ENCODE results near the gene ABCD2.

Gene ABCD2

GRCh38 chr12:39581592-39581991 lies 38.0 kb downstream of the ABCD2 start:
- no peaks in the 10 kb centered on the region for H3K9me2 ChIP-seq (replicated peaks; ENCODE audit: insufficient read depth, low read length)
- no peaks in the 10 kb centered on the region for H4K20me1 ChIP-seq (ENCODE audit: insufficient read depth, low read length)
- H3K36me3 ChIP-seq (replicated peaks; ENCODE audit: insufficient read depth, low read length): no peaks in the 10 kb centered on the region
- DNase-seq: no peak
- H3K9ac ChIP-seq (ENCODE audit: low read length): no peak overlapping the region
- no peaks in the 10 kb centered on the region for H3K9me3 ChIP-seq (replicated peaks; ENCODE audit: insufficient read depth, low read length)
- H3K4me2 ChIP-seq (ENCODE audit: low read depth, low read length): no peak overlapping the region
- no peak overlapping the region for H3K27ac ChIP-seq (ENCODE audit: low read length)
- H2AFZ ChIP-seq (ENCODE audit: low read length): no peak overlapping the region
- no peaks in the 10 kb centered on the region for H3K79me2 ChIP-seq (ENCODE audit: low read length)
- no peaks in the 10 kb centered on the region for H3F3A ChIP-seq (ENCODE audit: insufficient read depth, low read length)
- no peak for TF ChIP-seq CTCF (IDR thresholded peaks at IDR 0.05; ENCODE audit: low read length)
- H3K4me1 ChIP-seq (ENCODE audit: low read length): no peaks in the 10 kb centered on the region
- H3K4me3 ChIP-seq (ENCODE audit: low read length): no peak overlapping the region
- no peaks in the 10 kb centered on the region for H3K27me3 ChIP-seq (replicated peaks; ENCODE audit: insufficient read depth, low read length)

GRCh38 chr12:39575498-39575875 lies 44.1 kb downstream of the ABCD2 start:
- H3K4me1 ChIP-seq (ENCODE audit: low read length): no peaks in the 10 kb centered on the region
- H3K79me2 ChIP-seq (ENCODE audit: low read length): no peaks in the 10 kb centered on the region
- TF ChIP-seq EZH2 (optimal IDR thresholded peaks at IDR 0.05; ENCODE audit: low read depth, low read length) (no peak), CTCF (IDR thresholded peaks at IDR 0.05; ENCODE audit: low read length) (no peak), EZH2phosphoT487 (IDR thresholded peaks at IDR 0.05; ENCODE audit: low read length) (no peak)
- no peak overlapping the region for H2AFZ ChIP-seq (ENCODE audit: low read length)
- H4K20me1 ChIP-seq (ENCODE audit: insufficient read depth, low read length): no peaks in the 10 kb centered on the region
- H3K27ac ChIP-seq (ENCODE audit: low read length): no peak overlapping the region
- no peak overlapping the region for H3K9ac ChIP-seq (ENCODE audit: low read length)
- no peaks in the 10 kb centered on the region for H3K9me3 ChIP-seq (replicated peaks; ENCODE audit: insufficient read depth, low read length)
- H3K36me3 ChIP-seq (replicated peaks; ENCODE audit: insufficient read depth, low read length): no peaks in the 10 kb centered on the region
- no peak overlapping the region for H3K4me3 ChIP-seq (ENCODE audit: low read length)
- DNase-seq: no peak
- no peaks in the 10 kb centered on the region for H3K9me2 ChIP-seq (replicated peaks; ENCODE audit: insufficient read depth, low read length)
- no peak overlapping the region for H3K4me2 ChIP-seq (ENCODE audit: low read depth, low read length)
- no peaks in the 10 kb centered on the region for H3F3A ChIP-seq (ENCODE audit: insufficient read depth, low read length)
- no peaks in the 10 kb centered on the region for H3K27me3 ChIP-seq (replicated peaks; ENCODE audit: insufficient read depth, low read length)

- H3K4me1 ChIP-seq (ENCODE audit: low read length): no peaks in the 10 kb centered on the region
- no peaks in the 10 kb centered on the region for H3K27me3 ChIP-seq (replicated peaks; ENCODE audit: insufficient read depth, low read length)
- no peak overlapping the region for H3K4me3 ChIP-seq (ENCODE audit: low read length)
- no peak for DNase-seq
- no peaks in the 10 kb centered on the region for H3F3A ChIP-seq (ENCODE audit: insufficient read depth, low read length)
- no peak overlapping the region for H3K4me2 ChIP-seq (ENCODE audit: low read depth, low read length)
- H3K79me2 ChIP-seq (ENCODE audit: low read length): no peaks in the 10 kb centered on the region
- no peak overlapping the region for H3K9ac ChIP-seq (ENCODE audit: low read length)
- no peak overlapping the region for H3K27ac ChIP-seq (ENCODE audit: low read length)
- H2AFZ ChIP-seq (ENCODE audit: low read length): no peak overlapping the region
- TF ChIP-seq EZH2phosphoT487 (IDR thresholded peaks at IDR 0.05; ENCODE audit: low read length) (no peak), EZH2 (optimal IDR thresholded peaks at IDR 0.05; ENCODE audit: low read depth, low read length) (no peak)
- no peaks in the 10 kb centered on the region for H4K20me1 ChIP-seq (ENCODE audit: insufficient read depth, low read length)
- no peaks in the 10 kb centered on the region for H3K36me3 ChIP-seq (replicated peaks; ENCODE audit: insufficient read depth, low read length)
- H3K9me2 ChIP-seq (replicated peaks; ENCODE audit: insufficient read depth, low read length): no peaks in the 10 kb centered on the region
- H3K9me3 ChIP-seq (replicated peaks; ENCODE audit: insufficient read depth, low read length): no peaks in the 10 kb centered on the region
Observed at GRCh38 chr12:39574785-39575497, 44.7 kb downstream of the ABCD2 start.

- Histone ChIP-seq H3K9me3 (replicated peaks; ENCODE audit: insufficient read depth, low read length) (no peaks in the 10 kb centered on the region), H4K20me1 (ENCODE audit: insufficient read depth, low read length) (no peaks in the 10 kb centered on the region), H3K79me2 (ENCODE audit: low read length) (no peaks in the 10 kb centered on the region), H3K4me2 (ENCODE audit: low read depth, low read length) (no peak overlapping the region), H3K27me3 (replicated peaks; ENCODE audit: insufficient read depth, low read length) (no peaks in the 10 kb centered on the region), H3K9me2 (replicated peaks; ENCODE audit: insufficient read depth, low read length) (no peaks in the 10 kb centered on the region), H3K27ac (ENCODE audit: low read length) (no peak overlapping the region), H2AFZ (ENCODE audit: low read length) (no peak overlapping the region), H3F3A (ENCODE audit: insufficient read depth, low read length) (no peaks in the 10 kb centered on the region), H3K36me3 (replicated peaks; ENCODE audit: insufficient read depth, low read length) (no peaks in the 10 kb centered on the region), H3K9ac (ENCODE audit: low read length) (no peak overlapping the region), H3K4me1 (ENCODE audit: low read length) (no peaks in the 10 kb centered on the region), H3K4me3 (ENCODE audit: low read length) (no peak overlapping the region)
- TF ChIP-seq EZH2phosphoT487 (IDR thresholded peaks at IDR 0.05; ENCODE audit: low read length) (no peak), CTCF (IDR thresholded peaks at IDR 0.05; ENCODE audit: low read length) (no peak), EZH2 (optimal IDR thresholded peaks at IDR 0.05; ENCODE audit: low read depth, low read length) (no peak)
- DNase-seq: no peak
Observed at GRCh38 chr12:39574378-39574777, 45.2 kb downstream of the ABCD2 start.
